OCI-LY3 (cell line): Measurements from ENCODE around the gene HOXD8.

ENCODE experiments used
- EZH2phosphoT487 ChIP-seq: fragments of 200-600 bp; shearing (Covaris generic); IDR thresholded peaks from 2 replicates; pipeline ENCODE4 v1.6.1; 2018; ENCODE audit warnings: antibody characterized with exemption, mixed run types, low read depth
- TF ChIP-seq, protein P1 (sequence below): fragments of 200-600, 300-600 bp; sonication (generic); IDR thresholded peaks from 2 replicates; pipeline ENCODE4 v1.5.1; 2014; ENCODE audit warnings: antibody characterized with exemption, low read length, low read depth

DNA sequence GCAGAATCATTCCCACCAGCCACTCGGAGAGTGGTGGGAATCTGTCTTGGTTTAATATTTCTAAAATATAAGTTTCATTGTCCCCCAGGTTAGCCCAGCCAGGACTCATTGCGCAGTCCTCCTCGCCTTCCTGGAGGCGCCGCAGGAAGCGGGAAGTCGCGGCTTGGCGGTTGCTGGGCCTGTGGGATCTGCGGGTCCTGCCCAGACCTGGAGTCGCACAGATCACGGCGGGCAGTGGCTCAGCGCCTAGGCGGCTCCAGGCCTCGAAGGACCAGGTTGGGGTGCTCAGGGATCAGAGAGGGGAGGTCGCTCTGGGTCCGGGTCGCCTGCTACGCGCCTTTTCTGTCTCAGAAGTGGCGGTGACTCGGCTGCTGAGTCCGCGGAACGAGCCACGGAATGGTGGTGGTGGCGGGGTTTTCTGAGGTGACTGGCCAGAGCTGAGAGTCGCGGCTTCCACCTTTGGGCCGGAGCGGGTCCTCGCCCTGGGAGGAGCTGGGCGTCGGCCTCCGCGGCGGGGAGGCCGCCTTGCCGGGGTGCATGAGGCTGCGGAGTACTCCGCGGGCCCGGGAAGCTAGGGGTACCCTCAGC lies 30.3 kb downstream of the HOXD8 start:
- TF ChIP-seq, protein P1, sequence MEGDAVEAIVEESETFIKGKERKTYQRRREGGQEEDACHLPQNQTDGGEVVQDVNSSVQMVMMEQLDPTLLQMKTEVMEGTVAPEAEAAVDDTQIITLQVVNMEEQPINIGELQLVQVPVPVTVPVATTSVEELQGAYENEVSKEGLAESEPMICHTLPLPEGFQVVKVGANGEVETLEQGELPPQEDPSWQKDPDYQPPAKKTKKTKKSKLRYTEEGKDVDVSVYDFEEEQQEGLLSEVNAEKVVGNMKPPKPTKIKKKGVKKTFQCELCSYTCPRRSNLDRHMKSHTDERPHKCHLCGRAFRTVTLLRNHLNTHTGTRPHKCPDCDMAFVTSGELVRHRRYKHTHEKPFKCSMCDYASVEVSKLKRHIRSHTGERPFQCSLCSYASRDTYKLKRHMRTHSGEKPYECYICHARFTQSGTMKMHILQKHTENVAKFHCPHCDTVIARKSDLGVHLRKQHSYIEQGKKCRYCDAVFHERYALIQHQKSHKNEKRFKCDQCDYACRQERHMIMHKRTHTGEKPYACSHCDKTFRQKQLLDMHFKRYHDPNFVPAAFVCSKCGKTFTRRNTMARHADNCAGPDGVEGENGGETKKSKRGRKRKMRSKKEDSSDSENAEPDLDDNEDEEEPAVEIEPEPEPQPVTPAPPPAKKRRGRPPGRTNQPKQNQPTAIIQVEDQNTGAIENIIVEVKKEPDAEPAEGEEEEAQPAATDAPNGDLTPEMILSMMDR, result no peak
- TF ChIP-seq EZH2phosphoT487, result no peak
